Measurements from ENCODE around the gene NEMP2.
"Not testable (repeated sequence)": the region's sequence is repeated elsewhere in the genome, so short reads cannot be mapped to it uniquely, and the experiment has no call there.

Gene NEMP2

GRCh38 chr2:190515687-190516086, 18.8 kb downstream of the NEMP2 start:
- intact Hi-C loops (cut with DNase I; ENCODE audit: low total_unique reads), result no loop called here
- no peak for TF ChIP-seq CTCF (IDR thresholded peaks at IDR 0.05)
- Histone ChIP-seq H3K36me3 (peaks cover 0 to 7% (median 0%) of the 10 kb centered on the region in 3 donors), H3K9me3 (no peaks in the 10 kb centered on the region), H3K4me3 (no peak overlapping the region), H3K27me3 (no peaks in the 10 kb centered on the region), H3K4me1 (no peaks in the 10 kb centered on the region), H3K27ac (no peak overlapping the region)
- DNase-seq, result no peak

- intact Hi-C loops (cut with DNase I; ENCODE audit: low total_unique reads), result no loop called here
- H3K4me3 ChIP-seq, result no peak overlapping the region
- H3K9me3 ChIP-seq, result no peaks in the 10 kb centered on the region
- H3K4me1 ChIP-seq, result no peaks in the 10 kb centered on the region
- no peak overlapping the region for H3K27ac ChIP-seq
- no peak for DNase-seq
- peaks cover 0 to 8% (median 7%) of the 10 kb centered on the region in 3 donors for H3K36me3 ChIP-seq
- no peaks in the 10 kb centered on the region for H3K27me3 ChIP-seq
- no peak for TF ChIP-seq CTCF (IDR thresholded peaks at IDR 0.05)
Observed at GRCh38 chr2:190514676-190515075, 19.8 kb downstream of the NEMP2 start.

- TF ChIP-seq CTCF (IDR thresholded peaks at IDR 0.05), result no peak
- H3K27ac ChIP-seq, result no peak overlapping the region
- H3K4me3 ChIP-seq, result no peak overlapping the region
- intact Hi-C loops (cut with DNase I; ENCODE audit: low total_unique reads), result no loop called here
- H3K36me3 ChIP-seq, result peaks cover 0 to 14% (median 7%) of the 10 kb centered on the region in 3 donors
- H3K9me3 ChIP-seq, result no peaks in the 10 kb centered on the region
- no peak for DNase-seq
- H3K27me3 ChIP-seq, result no peaks in the 10 kb centered on the region
- H3K4me1 ChIP-seq, result no peaks in the 10 kb centered on the region
Observed at GRCh38 chr2:190513877-190514276, 20.6 kb downstream of the NEMP2 start.

- DNase-seq, result no peak
- no peak overlapping the region for H3K27ac ChIP-seq
Observed at GRCh38 chr2:190512539-190513095, 21.9 kb downstream of the NEMP2 start.

GRCh38 chr2:190511104-190511503, 23.4 kb downstream of the NEMP2 start:
- Histone ChIP-seq H3K36me3 (peaks cover 0 to 20% (median 7%) of the 10 kb centered on the region in 3 donors), H3K9me3 (no peaks in the 10 kb centered on the region), H3K4me3 (no peak overlapping the region), H3K4me1 (no peaks in the 10 kb centered on the region), H3K27me3 (no peaks in the 10 kb centered on the region), H3K27ac (no peak overlapping the region)
- peak; percentile 17 to 21 for TF ChIP-seq CTCF (IDR thresholded peaks at IDR 0.05)
- no peak for DNase-seq
- intact Hi-C loops (cut with DNase I; ENCODE audit: low total_unique reads), result no loop called here

More at GRCh38 chr2:190512539-190513095, 21.9 kb downstream of the NEMP2 start:
- Histone ChIP-seq H3K36me3 (peaks cover 0 to 20% (median 7%) of the 10 kb centered on the region in 3 donors), H3K9me3 (no peaks in the 10 kb centered on the region), H3K27me3 (no peaks in the 10 kb centered on the region), H3K4me1 (no peaks in the 10 kb centered on the region), H3K4me3 (no peak overlapping the region)
- intact Hi-C loops (cut with DNase I; ENCODE audit: low total_unique reads), result no loop called here
- no peak for TF ChIP-seq CTCF (IDR thresholded peaks at IDR 0.05)

- H3K9me3 ChIP-seq; H3K4me3 ChIP-seq; H3K27me3 ChIP-seq; intact Hi-C loops (cut with DNase I; ENCODE audit: low total_unique reads); H3K27ac ChIP-seq; H3K4me1 ChIP-seq; DNase-seq: not testable (repeated sequence)
- peaks cover 0 to 29% (median 10%) of the 10 kb centered on the region in 3 donors for H3K36me3 ChIP-seq
Observed at GRCh38 chr2:190509895-190510294, 24.6 kb downstream of the NEMP2 start.
